ENCODE results near the gene CMIP.

Gene CMIP

GRCh38 chr16:81629034-81629802 lies 184.6 kb downstream of the CMIP start:
- no peak for DNase-seq

DNA sequence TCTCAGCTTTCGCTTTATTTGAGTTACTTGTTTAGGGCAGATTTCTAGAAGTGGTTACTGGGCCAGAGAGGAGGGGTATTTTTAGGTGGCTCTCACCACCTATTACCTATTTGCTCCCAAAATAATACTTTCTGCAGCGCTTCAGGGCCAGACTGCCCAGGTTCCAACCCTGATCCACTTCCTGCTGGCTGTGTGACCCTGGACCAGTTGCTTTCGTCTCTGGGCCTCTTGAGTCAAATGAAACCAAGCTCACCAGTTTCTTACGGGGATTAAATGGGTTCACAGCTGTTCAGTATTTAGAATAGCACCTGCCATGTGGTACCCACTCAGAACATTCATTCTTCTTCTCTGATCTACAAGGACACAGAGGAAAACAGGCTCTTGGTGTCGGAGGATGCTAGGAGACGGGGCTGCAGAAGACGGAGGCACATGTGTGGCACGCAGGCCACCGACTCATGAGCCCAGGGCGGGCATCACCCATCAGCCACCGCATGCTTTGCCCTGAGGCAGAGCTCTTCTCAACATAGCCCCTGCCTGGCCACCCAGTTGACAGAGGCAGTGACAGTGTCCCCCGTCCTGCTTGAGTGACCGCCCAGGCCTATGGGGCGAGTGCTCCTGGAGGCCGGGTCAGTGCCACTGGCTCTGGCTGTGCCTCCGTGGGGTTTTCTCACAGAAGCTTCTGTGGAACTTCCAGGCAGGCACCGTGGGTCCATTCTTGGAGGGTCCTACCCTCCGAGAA lies 185.5 kb downstream of the CMIP start:
- no peak for DNase-seq

GRCh38 chr16:81630635-81631031 lies 186.0 kb downstream of the CMIP start:
- no peak for DNase-seq

DNA sequence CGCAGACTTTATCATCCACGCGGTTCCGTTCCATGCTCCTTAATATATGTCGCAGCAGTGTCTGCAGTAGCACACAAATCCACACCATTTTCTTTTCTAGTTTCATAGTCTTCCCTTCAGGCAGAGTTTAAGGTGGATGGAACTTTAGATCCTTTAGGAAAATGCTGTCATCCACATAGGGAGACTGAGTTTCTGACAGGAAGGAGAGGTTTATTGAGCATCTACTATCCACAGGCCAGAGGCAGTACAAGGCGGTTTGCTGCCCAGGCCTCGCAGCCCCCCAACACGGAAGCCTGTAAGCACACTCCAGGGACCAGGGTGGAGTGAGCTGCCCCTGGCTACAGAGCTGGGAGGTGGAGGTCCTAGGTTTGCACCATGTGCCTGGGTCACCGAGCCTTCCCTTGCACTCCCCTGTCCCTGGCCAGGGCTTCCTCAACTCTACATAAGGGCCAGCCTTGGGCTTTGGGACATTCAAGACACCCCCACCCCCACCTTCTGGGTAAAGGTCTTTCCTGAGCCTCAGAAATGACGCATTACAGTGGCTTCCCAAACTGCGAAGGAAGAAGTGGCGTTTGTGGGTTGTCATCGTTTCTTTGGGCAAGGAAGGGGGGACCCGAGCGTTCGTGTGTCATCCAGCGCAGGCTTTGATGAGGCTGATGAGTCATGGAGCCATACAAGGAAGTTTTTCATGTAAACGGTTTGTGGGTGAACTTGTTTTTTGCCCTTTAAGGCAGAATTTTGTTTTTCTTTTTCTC lies 188.0 kb downstream of the CMIP start:
- DNase-seq, result peak; percentile 86

- DNase-seq, result no peak
Observed at GRCh38 chr16:81633147-81633619, 188.6 kb downstream of the CMIP start.

DNA sequence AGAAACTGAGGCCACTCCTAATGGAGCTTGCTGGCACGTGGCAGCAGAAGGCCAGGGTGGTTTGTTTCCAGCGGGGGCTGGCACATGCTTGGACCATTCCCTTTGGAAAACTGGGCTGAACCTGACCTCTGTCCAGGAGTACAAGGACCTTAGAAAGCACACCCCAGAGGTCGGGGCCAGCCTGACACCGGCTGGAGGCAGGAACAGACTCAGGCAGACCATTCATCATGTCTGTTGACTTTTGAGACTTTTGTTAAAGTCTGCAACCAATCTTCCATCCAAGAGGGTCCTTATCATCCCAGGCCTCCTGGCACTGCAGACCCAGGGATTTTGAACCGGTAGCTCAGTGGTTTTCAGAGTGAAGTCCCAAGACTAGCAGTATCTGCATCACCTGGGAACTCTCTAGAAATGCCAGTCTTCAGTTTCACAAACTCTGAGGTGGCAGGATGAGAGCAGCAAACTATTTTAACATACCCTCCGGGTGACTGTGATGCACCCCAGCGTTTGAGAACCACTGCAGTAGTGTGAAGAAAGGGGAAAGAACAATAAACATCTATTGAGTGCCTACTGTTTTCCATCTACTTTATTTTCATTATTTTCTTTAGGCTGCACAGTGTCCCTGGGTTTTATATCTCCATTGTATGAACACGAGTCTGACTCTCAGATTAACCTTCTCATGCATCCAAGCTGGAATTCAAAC lies 189.2 kb downstream of the CMIP start:
- no peak for DNase-seq

DNA sequence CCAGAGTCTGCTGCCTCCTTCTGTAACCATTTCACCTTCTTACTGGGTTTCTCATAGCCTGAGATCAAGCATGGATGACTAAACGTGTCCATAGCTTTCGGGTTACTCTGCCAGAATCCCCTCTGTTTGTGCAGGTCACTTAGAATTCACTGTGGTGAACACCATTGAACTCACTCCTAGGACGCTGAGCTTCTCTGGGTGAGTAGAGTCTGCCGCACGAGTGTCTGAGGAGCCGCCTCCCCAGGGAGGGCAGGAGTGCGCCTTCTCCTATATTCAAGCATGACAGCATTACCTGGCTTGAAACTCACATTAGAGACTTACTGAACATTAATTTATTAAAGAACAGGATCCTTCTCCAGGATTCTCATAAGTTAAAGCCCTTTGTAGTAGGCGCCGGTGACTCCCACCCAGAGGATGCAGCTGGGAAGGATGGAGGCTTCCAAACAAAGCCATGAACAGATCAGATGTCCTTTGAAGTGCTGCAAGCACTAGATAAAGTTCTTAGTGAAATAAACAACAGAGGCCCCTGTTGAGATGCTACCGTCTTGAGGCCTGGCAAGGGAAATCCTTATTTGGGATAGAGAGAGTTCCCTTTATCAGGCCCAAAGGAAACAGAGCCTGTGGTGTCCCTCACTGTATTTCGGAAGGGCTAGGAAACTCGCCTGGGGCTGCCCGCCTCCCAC lies 189.9 kb downstream of the CMIP start:
- peak; percentile 22 for DNase-seq

DNA sequence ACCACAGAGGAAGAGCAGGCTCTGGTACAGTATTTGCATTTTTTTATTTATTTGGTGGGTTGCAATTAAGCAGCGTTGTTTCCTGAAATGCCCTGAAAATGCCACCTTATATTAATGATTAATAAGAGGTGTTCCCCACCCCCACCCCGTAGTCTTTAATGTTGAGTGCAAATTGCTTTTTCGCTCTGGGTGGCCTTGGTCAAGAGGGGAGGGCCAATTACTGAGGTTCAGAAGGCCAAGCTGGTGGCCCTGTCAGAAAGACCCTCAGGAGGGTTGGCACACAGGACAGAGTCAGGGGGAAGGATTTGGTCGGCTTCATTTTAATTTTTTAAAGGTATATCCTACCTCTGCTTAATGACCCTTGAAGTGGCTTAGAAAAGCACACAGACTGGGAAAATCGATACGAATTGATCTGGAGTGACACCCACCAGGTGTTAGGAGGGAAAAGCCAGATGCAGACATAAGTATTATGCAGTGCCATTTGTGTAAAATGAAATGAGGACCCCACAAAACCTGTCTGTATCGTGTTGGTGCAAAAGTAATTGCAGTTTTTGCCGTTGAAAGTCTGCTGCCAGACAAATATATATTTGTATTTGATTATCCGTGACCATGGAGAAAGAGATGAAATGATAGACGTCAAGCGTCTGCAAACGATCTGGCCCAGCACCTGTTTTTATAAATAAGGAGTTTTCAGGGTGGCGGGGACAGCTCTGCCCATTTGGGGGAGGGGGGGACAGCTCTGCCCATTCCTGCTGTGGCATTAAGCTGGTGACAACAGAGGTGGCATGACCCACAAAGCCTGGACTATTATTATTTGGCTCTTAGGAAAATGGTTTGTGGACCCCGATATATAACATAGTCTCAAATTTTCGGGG lies 190.7 kb downstream of the CMIP start:
- DNase-seq, result no peak

DNA sequence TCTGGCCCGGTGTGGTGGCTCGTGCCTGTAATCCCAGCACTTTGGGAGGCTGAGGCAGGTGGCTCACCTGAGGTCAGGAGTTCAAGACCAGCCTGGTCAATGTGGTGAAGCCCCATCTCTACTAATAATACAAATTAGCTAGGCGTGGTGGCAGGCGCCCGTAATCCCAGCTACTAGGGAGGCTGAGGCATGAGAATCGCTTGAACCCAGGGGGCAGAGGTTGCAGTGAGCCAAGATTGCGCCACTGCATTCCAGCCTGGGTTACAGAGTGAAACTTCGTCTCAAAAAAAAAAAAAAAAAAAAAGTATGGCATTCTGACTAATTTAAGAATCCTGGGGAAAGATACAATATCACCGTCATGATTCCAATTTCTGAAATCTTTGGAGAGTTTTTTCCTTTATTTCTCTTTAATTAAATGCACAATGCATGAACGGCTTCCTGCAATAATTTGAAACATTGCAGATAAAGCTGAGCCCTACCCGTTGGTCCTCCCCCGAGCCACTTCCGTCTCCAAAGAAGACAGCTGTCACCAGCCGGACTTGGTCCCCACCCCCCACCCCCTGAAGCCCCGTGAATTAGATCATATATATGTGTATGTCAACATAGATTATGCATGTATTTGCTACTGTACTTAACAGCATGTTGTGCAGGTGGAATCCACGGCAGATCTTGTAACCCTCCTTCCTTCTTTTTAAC lies 191.8 kb downstream of the CMIP start:
- no peak for DNase-seq

- DNase-seq, result no peak
Observed at GRCh38 chr16:81637336-81638235, 193.0 kb downstream of the CMIP start.

- no peak for DNase-seq
Observed at GRCh38 chr16:81638286-81638945, 193.8 kb downstream of the CMIP start.

DNA sequence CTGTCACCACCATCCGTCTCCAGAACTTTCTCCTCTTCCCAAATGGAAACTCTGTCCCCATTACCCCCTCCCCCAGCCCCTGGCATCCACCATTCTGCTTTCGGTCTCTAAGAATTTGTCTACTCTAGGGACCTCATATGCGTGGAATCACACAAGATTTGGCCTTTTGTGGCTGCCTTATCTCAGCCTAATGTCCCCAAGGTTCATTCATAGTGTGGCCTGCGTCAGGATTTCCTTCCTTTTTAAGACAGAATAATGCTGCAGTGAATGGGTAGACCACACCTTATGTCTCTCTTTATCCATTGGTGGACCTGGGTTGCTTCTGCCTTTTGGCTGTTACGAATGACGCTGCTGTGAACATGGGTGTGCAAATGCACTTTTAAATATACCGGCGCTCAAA lies 194.7 kb downstream of the CMIP start:
- no peak for DNase-seq

DNA sequence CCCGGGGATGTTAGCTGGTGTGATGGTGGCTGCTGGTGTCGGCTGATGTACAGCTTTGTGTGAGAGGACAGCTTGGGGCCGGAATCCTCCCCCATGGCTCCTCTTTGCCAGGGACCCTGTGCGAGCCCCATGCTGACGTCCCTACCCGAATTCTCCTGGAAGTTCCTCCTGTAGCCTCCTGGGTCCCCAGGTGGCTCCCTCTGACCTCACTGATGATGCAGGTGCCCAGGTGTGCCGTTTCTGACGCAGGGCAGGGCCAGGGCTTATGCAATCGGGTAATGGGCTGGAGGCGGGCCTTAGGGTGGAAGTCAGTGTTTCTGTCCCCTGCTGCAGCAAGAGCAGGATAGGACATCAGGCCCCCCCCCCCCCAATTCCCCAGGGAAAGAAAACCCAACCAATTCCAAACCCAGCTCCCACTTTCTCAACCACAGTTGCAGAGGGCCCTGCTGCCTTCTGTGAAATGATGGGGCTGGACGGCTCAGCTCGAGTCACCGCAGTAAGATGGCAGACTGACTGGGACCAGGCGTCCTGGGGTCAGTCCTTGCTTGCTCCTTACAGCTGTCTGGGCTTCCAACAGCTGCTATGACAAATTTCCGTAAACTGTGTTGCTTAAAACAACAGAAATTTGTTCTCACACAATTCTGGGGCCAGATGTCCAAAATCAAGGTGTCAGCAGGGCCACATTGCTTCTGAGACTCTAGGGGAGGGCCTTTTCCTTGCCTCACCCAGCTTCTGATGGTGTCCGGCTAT lies 195.5 kb downstream of the CMIP start:
- no peak for DNase-seq

GRCh38 chr16:81640681-81641070 lies 196.1 kb downstream of the CMIP start:
- no peak for DNase-seq

DNA sequence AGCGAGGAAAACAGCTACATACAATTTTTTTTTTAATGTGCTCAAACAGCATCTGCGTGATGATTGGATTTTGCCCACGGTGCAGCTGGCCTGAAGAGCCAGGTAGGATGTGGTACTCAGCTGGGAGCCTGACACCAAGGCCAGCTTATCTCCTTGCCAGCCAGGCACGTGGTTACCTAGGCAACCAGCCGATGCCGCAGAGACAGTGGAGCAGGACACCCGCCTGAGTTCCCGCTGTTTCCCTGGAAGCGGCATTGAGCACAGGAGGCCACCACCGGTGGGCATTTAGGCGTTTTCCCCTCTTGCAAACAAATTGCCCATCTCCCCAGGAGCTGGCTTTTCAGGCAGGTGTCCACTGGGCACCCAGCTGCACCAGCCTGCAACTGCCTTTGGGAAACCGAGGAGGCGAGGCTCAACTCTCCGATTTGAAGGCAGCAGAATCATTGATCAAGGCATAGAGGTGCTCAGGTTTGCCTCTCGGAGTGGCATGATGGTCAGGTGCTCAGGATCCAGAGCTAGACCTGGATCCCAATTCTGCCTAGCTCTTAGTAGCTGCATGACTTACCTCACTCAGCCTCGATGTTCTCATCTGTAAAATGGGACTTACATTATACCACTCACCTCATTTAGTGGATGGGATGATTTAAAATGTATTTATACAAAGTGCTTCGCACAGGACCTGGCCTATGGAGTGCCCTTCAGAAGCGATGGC lies 196.9 kb downstream of the CMIP start:
- no peak for DNase-seq

DNA sequence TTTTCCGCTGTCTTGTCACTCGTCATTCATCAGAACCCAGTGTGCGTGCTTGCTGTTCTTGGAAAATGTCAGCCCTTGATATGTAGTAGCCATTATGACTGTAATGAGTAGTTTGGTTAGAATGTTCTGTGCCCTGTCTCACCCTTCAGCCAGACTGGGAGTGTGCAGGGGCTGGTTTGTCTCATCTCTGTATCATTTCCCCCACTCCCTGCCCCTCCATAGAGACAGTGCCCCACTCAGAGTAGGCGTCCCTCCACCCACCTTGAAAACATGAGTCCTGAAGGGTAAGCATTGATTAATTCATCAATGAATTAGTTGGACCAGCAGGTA lies 197.5 kb downstream of the CMIP start:
- DNase-seq, result no peak

DNA sequence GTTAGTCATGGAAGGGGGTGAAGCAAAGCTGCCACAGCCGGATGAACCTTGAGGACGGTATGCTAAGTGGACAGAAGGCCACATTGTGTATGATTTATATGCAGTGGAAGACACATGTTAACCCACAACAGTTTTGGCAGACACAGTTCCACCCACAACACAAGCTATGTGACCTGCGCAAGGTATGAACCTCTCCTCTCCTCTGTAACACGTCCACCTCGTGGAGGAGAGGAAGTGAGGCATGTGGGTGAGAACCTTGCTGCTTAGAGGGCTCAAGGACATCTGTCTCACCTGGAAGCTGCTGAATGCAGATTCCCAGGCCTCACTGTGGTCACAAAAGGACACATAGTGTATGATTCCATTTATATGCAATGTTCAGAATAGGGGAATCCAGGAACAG lies 198.3 kb downstream of the CMIP start:
- DNase-seq, result no peak

- DNase-seq, result peak; percentile 82
Observed at GRCh38 chr16:81645266-81645694, 200.7 kb downstream of the CMIP start.

All from fibroblast of skin of right biceps (primary cell).